HG03432 (cell line): Measurements from ENCODE around the gene GFOD2.
A peak's percentile ranks its signal among the peaks of the same experiment; 100 is the strongest.

Source experiments
- ATAC-seq: cut with Tn5 transposase; IDR thresholded peaks from one replicate; pipeline ENCODE4 v1.9.1; 2021; ENCODE audit warnings: mild to moderate bottlenecking, moderate library complexity; ENCODE audit not compliant: unreplicated experiment

Gene GFOD2

DNA sequence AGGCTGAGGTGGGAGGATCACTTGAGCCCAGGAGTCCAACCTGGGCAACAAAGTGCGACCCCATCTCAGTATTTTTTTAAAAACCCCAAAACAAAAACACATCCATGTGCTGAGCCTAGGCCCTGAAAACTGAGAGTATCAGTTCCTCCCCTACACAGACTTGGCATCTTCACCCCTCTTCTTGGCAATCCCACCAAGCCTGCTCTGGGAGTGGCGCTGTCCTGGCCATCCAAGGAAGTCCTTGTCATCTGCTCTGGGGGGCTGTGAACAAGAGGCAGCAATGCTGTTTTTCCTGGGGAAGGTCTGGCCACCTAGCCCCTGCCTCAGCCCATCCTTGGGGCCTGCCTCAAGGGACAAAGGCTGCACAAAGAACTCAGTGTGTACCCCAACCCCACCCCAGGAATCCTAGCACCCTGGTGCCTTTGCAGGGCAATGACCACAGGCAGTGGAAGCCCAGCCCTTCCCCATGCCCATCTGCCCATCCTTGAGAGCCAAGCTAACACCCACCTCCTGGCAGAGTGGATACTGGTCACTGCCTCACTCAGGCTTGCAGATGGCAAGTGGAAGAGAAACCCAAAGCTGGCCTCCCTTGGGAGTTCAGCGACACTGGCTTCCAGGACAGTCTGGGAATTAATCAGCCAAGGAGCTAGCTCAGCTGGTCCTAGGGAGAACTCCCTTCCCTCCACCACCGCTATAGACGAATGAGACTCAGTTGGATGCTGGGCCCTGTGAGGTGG, 14.8 kb upstream of the GFOD2 start:
- ATAC-seq = no peak

DNA sequence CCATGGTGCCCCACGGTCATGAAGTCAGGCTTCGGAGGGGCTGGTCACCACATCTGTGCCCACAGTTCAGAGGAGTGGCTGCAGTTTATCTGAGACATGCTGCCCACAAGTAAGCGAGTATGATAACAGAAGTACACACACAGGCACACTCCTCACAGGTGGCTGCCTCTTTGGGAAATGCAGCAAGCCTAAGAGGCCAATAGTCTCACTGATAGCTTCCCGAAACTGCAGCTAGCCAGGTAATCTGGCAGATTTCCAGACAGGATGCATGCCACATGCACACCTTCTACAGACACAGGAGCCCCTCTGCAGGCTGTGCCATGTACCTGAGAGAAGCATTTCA, 12.6 kb upstream of the GFOD2 start:
- ATAC-seq = no peak

DNA sequence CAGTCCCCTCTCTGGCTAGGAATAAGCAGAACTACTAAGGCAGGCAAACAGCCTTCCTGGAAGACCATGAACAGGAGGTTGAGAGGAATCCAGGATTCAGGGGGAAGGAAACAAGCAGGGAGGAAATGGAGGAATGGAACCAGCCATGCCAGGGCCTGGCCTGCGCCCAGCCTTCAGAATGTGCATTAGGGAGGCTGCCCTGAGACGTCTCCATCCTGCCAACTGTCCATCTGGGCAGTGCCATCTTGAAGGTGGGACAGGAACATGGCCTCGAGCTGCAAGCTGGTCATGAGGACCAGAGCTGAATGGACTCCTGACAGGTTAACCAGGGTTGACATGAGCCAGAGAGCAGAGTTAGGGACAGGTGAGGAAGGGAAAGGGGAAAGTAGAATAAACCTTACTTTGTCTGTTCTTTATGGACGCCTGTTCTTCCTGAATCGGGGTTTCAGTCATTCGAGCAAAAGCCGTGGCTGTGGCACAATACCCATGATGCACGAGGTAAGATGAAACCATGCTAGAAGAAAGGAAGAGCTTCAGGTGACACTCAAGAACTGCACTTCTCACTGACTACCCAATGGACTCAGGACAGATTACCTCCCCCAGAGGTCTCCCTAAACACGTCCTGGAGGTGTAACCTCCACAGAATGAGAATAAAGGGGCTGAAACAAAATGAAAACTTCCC, 12.1 kb upstream of the GFOD2 start:
- ATAC-seq = no peak

DNA sequence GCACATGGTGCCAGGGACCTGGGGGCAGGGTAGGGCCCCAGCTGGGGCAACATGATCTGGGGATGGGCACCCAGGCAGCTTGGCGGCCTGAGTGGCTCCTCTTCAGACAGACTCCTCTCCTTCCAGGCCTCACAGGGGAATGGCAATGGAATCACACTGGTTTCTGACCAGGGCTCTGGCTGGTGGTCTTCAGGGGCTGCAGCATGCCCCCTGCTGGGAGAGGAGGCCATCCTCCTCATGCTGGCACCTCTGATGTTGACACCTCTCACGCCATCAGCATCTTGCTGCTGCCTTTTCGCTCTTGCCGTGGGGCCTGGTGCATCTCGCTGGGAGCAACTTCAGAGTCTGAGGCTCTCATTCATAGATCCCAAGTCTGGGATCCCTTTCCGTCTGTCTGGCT, 11.2 kb upstream of the GFOD2 start:
- no peak for ATAC-seq

DNA sequence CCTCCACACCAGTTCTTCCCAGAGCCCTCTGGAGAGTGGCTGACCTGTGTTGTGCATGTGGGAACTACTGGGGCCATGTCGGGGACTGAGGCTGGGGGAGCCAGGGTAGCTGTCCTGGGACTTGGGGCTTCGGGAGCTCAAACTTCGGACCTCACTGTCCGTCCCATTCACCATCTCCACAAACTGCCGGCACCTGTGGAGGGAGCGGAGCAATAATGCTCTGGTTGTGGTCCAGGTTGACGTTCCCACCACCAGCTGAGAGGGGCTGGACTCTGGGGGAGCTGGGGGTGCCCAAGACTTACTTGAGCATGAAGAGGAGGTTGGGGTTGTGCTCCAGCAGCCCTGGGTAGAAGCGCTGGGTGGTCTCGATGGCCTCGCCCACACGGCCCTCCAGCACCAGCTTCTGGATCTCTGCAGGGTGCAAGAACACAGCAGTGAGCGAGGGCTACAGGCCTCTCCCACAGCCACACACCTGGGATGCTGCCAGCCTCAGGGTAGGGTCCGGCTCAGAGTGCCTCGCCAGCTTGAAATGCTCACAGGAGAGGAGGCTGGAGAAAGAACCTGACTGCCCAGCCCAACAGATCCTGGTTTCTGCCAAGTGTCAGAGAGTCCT, 10.6 kb upstream of the GFOD2 start:
- ATAC-seq = no peak

DNA sequence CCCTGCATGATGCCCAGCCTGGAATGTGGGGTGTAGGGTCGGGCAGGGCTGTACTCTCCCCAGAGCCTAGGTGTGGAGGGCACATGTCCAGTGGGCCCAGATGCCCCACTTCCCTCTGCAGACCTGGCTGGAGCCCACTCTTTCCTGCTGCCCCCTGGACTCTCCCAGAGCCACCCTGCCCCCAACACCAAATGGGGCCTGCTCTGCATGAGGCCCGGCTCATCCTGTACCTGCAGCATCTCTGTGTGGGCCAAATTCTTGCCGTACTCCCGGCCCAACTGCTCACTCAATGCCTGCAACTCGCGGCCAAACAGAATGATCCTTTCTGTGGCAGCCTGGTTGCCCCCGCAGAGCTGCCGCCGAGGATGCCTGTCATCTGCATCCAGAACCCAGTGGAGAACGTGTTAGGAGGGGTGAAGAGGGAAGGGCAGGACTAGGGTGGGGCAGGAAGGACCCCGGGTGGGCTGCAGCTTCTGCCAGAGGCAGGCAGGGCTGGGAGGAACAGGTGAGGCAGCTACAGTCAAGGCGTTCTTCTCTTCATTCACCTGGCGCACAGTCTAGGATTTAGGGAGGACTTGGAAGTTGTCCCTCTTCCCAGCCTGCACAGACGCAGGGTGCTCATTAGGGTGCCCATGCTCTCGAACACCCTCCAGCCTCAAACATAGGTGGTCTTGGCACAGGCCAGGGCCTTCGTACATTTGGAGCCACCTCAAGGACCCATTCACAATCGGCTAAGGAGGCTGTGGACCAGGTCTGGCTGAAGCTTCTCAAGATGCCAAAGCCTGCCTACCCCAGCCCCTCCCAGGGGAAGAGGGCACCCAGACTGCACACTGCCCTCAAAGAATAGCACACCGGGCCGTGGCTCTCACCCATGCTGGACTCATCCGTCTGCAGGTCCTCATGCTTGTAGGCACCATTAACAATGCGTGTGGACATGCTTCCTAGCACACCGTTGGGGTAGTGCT, 8.7 kb upstream of the GFOD2 start:
- no peak for ATAC-seq

DNA sequence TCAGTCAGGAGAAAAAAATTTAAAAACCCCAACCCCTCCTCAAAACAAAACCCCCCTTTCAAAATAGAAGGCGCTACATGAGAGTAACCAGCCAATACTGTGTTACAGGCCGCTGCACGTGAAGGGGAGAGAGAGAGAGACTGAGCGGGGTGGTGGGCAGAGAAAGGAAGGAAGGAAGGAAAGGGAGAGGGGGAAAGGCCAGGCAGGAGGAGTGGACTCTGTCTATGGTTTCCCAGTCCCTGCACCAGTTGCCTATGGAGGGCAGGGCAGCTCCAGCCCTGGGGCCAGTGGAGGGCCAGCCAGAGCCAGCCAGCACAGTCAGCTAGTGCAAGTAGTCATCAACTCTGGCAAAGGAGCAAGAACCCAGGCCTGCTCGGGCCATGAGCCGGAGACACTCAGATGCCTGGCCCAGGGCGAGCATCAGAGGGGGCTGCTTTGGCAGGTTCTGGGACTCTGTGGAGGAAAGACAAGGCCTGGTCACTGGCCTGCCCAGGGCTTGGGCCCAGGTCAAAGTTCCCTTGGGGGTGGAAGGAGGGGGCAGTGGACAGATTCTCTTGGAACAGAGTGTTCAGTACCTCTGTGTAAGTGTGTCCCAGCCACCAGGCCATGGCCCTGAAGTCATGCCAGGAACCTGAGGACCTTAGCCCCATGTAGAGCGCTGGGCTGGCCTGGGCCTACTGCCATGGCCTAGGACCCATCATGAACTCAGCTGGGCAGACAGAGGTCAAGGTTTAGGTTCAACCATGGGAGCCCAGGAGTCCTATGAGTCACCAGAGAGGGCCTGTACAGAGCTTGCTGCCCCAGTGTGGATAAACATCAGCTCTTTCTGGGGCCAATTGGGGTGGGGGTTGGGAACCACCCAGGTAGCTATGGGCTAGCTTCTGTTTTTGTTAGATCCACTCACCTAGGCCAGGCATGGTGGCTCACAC, 7.3 kb upstream of the GFOD2 start:
- no peak for ATAC-seq

DNA sequence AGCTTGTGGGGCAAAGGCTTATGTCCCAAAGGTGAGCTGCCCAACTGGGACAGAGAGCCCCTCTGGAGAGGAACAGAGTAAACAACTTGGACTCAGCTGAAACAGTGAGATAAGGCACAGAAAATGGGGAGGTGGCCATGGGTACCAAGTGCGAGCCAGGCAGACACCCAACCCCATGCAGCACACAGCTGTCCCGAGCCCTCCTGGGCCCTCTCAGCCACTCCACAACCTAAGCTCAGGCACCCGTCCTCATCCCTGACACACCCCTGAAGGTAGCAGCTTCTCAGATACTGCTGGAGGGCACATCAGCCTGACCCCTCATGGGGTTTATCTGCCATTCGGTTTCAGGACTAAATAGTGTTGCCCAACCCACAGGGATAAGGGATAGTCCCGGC, 4.8 kb upstream of the GFOD2 start:
- no peak for ATAC-seq

DNA sequence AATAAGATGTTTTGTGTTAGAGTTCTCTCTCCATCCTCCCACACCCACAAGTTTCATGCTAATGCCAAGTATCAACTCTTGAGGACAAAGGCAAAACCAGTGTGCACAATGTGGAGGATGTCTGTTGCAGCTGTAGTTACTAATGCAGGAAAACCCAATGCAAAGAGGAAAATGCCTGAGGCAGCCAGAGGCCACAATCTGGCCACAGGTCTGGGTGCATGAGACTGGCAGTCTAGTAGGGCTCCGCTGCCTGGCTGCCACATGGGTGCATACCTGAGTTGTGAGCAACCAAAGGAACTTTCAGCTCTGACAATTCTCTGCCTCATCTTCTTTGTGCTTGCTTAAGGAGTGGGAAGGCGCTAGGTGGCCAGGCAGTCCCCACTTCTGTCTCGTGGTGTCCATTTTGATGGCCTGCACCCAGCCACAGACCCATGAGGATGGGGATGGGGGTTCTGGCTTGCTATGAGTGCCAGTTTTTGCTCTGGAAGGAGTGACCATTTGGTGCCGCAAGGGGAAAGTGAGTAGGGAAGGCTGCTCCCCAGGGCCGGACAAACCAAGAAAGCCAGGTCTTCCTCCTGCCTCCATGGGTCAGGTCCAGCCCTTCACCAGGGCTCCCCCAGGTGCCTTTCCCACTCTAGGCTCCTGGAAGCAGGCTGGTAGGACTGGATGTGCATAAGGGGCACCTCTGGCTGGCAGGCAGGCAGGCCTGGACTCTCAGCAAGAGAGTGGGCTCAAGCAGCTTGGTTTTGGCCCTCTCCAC, 4.2 kb upstream of the GFOD2 start:
- no peak for ATAC-seq

DNA sequence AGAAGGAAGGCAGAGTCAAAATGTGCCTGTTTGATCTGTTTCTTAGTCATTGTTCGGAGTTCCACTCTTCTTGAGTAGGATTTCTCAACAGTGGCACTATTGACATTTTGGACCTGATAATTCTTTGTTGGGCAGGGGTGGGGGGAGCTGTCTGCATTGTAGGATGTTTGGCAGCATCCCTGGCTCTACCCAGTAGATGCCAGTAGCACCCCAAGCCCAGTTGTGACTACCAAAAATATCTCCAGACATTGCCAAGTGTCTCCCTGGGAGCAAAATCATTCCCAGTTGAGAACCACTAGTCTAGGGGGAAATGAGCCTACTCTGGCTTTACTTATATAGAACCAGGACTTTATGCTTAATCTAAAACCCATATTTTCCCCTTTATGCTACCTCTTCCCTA, 1.1 kb upstream of the GFOD2 start:
- ATAC-seq = no peak

DNA sequence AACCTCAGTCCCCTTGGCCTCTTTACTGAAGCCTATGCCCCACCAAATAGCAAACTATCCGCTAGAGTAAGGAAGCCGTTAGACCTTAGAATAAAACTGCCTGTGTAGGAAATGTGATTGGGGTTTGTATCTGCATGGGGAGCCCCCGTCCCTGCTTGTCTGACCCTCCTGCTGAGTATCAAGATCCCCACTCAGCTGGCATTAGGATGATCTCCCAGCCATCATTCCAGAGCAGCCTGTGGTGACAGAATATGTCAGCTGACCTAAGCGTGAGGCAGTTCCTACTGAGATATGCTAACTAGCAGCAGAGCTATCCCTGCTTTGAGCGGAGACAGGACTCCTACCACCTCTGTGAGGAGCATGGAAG, 645 bp upstream of the GFOD2 start:
- peak; percentile 4 for ATAC-seq

DNA sequence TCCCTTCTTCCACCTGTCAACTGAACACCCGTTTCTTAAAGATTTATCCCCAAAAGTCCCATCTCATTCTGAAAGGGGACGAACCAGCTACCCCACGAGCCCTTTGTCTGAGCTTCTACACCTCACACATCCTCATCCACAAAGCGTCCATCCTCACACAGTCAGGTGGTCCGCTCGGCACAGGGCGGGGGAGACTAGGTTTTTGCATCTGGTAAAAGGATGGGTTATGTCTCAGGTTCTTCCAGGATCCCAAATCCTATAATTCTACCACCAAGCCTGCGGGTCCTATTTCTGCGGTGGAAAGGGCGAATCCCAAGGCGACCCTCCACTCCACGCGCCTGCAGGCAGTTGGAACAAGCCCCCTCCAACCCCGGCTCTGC, 458 bp downstream of the GFOD2 start:
- peak; percentile 32 for ATAC-seq

DNA sequence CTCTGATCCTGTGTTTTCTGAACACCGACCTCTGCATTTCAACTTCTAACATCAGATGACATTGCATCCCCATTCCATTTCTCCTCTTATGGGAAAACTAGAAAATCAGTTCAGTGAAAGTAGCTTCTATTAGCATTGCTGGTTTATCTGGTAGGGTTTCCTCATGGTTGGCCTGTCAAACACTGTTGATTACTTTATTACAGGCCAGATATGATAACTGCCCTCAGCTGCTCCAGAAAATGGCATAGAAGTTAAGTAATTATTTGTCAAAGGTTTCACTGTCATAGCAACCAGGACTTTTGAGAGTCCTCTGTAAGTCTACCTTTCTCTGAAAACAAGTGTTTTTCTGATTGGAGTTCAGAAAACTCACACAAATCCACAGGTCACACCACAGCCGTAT, 3.0 kb downstream of the GFOD2 start:
- no peak for ATAC-seq

DNA sequence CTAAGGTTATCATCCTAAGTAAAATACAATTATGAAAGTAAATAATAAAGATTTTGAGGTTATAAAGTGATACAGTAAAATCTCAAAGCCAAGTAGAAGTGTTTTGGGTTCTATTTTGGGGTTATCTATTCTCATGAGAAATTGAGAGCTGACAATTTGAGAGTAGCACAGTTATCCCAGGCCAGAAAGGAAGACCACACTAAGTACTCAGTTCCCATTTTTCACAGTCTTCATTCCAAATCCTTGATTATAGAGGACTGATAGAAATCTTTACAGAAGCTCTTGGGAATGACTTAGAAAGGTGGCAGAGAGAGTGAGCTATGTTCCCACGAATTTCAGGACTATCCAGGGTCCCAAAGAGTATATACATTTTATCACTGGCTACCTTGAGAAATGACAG, 4.6 kb downstream of the GFOD2 start:
- ATAC-seq = no peak

DNA sequence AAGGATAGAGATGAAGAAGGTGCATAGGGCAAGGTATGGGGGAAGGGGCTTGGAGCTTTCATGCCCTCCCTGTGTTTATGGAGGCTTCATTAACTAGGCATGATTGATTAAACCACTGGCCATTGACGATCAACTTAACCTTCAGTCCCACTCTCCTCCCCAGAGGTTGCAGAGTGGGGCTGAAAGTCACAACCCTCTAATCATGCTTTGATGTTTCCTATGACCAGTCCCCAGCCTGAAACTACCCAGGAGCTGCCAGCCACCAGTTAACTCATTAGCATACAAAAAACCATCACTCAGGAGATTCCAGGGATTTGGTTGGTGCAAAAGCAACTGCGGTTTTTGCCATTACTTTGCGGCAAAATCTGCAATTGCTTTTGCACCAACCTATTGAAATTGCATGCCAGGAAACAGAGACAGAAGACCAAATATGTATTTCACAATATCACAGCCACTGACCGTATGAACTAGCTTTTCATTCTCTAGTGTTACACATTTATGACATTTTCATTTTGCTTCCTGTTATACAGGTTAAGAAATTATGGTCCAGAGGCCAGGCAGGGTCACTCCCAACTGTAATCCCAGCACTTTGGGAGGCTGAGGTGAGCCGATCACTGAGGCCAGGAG, 5.4 kb downstream of the GFOD2 start:
- ATAC-seq = no peak

DNA sequence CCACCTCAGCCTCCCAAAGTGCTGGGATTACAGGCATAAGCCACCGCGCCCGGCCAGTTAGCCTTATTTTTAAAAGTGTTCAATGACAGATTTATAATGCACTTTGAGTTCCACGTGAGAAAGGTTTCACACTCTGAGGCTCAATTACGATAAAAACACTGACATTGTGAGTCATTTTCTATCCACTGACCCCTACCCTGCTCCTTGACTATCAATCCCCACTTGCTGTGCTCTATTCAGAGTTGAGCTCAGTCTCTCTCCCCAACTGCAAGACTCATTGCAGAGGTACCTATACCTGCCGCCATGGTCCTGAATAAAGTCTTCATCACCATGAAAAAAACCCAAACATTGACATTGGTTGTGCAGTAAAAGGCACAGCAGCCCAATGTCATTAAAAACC, 8.5 kb downstream of the GFOD2 start:
- ATAC-seq = no peak

DNA sequence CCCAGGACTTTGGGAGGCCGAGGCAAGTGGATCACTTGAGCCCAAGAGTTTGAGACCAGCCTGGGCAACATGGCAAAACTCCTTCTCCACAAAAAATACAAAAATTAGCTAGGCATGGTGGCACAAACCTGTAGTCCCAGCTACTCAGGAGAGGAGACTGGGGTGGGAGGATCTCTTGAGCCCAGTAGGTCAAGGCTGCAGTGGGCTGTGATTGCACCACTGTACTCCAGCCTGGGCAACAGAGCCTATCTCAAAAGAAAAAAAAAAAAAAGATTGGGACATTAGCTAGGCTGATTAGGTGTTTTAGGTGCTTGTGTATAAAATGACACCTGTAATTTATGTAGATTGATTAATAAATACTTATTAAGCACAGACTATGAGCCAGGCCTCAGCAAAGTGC, 10.1 kb downstream of the GFOD2 start:
- no peak for ATAC-seq

DNA sequence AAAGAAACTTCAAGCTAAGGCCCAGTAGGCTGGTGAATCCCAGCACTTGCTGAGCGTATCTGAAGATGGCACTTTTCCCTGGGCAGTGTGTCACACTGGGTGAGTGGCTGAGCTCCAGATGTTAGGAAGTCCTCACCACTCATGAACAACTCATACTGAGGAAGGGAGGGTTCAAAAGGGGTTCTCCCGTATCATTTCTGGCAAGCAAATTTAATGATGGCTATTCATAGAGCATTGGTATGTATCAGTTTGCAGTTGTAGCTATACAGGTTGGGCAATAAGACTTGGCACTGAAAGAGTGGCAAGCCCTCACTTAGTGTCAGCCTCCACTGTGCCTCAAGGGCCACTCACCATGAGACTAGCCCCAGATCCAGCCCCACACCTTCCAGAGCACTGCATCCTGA, 10.7 kb downstream of the GFOD2 start:
- no peak for ATAC-seq

DNA sequence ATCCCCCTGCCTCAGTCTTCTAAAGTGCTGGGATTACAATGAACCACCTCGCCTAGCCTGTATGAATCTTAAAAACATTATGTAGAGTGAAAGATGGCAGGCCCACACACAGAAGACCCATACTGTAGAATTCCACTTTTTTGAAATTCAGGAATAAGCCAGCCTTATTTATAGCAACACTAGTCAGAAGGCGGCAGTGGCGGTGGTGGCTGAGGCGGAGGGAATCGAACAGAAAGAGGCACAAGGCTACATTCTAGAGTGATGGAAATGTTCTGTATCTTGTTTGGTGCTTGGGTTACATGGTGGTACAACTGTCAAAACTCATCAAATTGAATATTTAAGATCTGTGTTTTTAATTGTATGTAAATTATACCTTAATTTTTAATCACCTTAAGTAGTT, 11.3 kb downstream of the GFOD2 start:
- ATAC-seq = no peak
